Right renal cortex interstitium (tissue), 3 donors: ENCODE results near the gene NDUFS8. TPM values are rescaled to one million over a fixed set of nuclear protein-coding genes. Genes with fewer than 3 reads are reported as not detected.

Experiments
- DNase-seq, 3 donors: peaks; one replicate each; pipeline ENCODE4 v3.0.0-alpha.2; 2013; ENCODE audit warnings: low read depth in 3 of 3, low spot score in 2 of 3
- polyA plus RNA-seq, 3 donors: library from polyadenylated mRNA; unstranded; fragments of 120-200 nt; gene quantifications; one replicate each; pipeline ENCODE4 v1.2.1, GENCODE V29; 2013; ENCODE audit not compliant: insufficient read length in 3 of 3

Gene NDUFS8
- polyA plus RNA-seq, 3 donors: 62.2 to 75.6 (median 65.2) TPM

- DNase-seq: no peak
Measured at GRCh38 chr11:68014947-68015447, 15.5 kb upstream of the NDUFS8 start.

GRCh38 chr11:68015467-68015866 lies 15.0 kb upstream of the NDUFS8 start:
- no peak for DNase-seq

GRCh38 chr11:68016161-68016903 lies 14.1 kb upstream of the NDUFS8 start:
- DNase-seq: no peak

GRCh38 chr11:68016904-68017817 lies 13.3 kb upstream of the NDUFS8 start:
- no peak for DNase-seq

GRCh38 chr11:68017980-68018729 lies 12.3 kb upstream of the NDUFS8 start:
- no peak for DNase-seq

- DNase-seq: no peak
Measured at GRCh38 chr11:68018730-68019190, 11.7 kb upstream of the NDUFS8 start.

GRCh38 chr11:68019486-68019885 lies 11.0 kb upstream of the NDUFS8 start:
- DNase-seq: no peak

- no peak for DNase-seq
Measured at GRCh38 chr11:68020575-68020974, 9.9 kb upstream of the NDUFS8 start.

GRCh38 chr11:68021167-68021787 lies 9.2 kb upstream of the NDUFS8 start:
- no peak for DNase-seq

- no peak for DNase-seq
Measured at GRCh38 chr11:68022531-68022930, 8.0 kb upstream of the NDUFS8 start.

- no peak for DNase-seq
Measured at GRCh38 chr11:68024508-68024907, 6.0 kb upstream of the NDUFS8 start.

GRCh38 chr11:68025047-68025446 lies 5.4 kb upstream of the NDUFS8 start:
- DNase-seq: no peak

GRCh38 chr11:68026391-68027105 lies 3.9 kb upstream of the NDUFS8 start:
- no peak for DNase-seq

- DNase-seq: no peak
Measured at GRCh38 chr11:68027667-68028066, 2.8 kb upstream of the NDUFS8 start.

GRCh38 chr11:68028802-68029545 lies 1.5 kb upstream of the NDUFS8 start:
- no peak for DNase-seq

- no peak for DNase-seq
Measured at GRCh38 chr11:68031144-68031464, 623 bp downstream of the NDUFS8 start.

- DNase-seq: no peak
Measured at GRCh38 chr11:68032003-68032402, 1.5 kb downstream of the NDUFS8 start.

- no peak for DNase-seq
Measured at GRCh38 chr11:68032997-68033707, 2.7 kb downstream of the NDUFS8 start.

GRCh38 chr11:68033708-68034045 lies 3.2 kb downstream of the NDUFS8 start:
- no peak for DNase-seq
